Measurements from ENCODE around the gene TTC12. TPM values are rescaled to one million over a fixed set of nuclear protein-coding genes. Genes with fewer than 3 reads are reported as not detected.

Gene TTC12
- total and polyA plus RNA-seq, 2 donors (not counting 1 experiment from before 2014, with no cell fraction given): 9.9 to 11.9 TPM

DNA sequence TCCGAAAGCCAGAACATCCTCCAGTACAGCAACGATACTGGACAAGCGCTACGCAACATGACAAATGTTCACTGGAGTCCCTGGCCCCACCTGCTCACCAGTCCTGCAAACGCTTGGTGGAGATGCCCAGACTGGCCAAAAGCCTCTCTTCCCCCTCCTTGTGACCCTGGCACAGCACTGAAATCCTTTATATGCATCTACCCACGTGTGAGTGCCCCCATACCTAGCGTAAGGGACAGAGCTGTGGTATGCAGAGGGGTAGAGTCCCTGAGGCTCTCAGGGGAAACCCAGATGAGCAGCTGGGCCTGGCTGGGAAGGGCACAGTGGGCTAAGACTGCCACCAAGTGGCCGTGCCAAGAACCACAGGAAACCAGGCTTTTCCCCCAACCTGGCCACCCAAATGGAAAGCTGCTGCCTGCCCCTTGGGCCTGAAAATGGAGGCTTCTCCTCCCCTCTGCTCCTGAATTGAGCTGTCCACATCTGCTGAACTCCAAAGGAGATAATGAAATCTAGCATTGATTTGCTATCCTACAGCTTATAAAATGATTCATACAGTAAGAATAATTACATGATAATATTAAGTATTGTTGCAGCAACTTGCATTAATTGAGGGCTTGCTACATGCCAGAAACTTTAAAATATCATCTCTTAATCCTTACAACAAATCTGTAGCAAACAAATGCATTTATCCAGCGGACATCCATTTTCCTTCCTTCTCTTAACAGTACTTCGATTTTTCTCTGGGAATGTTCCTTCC is 24.8 kb upstream of the TTC12 start:
- Histone ChIP-seq H3K4me2 (ENCODE audit: extremely low read depth, insufficient read depth, low read length) (no peak overlapping the region), H3K9me3 (ENCODE audit: control insufficient read depth, insufficient read depth, low read depth, low read length) (no peaks in the 10 kb centered on the region), H3K9ac (ENCODE audit: insufficient read depth, low read length) (no peak overlapping the region), H4K20me1 (ENCODE audit: control insufficient read depth, extremely low read depth, insufficient read depth, low read length) (no peaks in the 10 kb centered on the region), H3K36me3 (ENCODE audit: control insufficient read depth, insufficient read depth, low read length) (no peaks in the 10 kb centered on the region), H3K79me2 (ENCODE audit: control insufficient read depth, insufficient read depth, low read length) (no peaks in the 10 kb centered on the region), H3K27me3 (ENCODE audit: control insufficient read depth, insufficient read depth, low read length) (no peaks in the 10 kb centered on the region), H3K4me3 (replicated peaks in 1 of 4; ENCODE audit: control extremely low read depth in 1 of 4, insufficient read depth in 1 of 4, low read depth in 3 of 4, low read length in 4 of 4) (no peak overlapping the region), H3K4me1 (ENCODE audit: control insufficient read depth, extremely low read depth, insufficient read depth, low read length) (no peaks in the 10 kb centered on the region), H3K27ac (ENCODE audit: insufficient read depth, low read length) (no peak overlapping the region), H2AFZ (ENCODE audit: low read length) (no peak overlapping the region)
- DNase-seq (ENCODE audit: low read depth in 2 of 2): peak; percentile 16 to 53
- TF ChIP-seq CTCF (conservative IDR thresholded peaks at IDR 0.05 in 1 of 2, IDR thresholded peaks at IDR 0.05 in 1 of 2; ENCODE audit: low read depth in 1 of 2, low read length in 2 of 2) (peak; percentile 97 to 98), EZH2 (IDR thresholded peaks at IDR 0.05; ENCODE audit: low read length, missing control alignments) (no peak)

DNA sequence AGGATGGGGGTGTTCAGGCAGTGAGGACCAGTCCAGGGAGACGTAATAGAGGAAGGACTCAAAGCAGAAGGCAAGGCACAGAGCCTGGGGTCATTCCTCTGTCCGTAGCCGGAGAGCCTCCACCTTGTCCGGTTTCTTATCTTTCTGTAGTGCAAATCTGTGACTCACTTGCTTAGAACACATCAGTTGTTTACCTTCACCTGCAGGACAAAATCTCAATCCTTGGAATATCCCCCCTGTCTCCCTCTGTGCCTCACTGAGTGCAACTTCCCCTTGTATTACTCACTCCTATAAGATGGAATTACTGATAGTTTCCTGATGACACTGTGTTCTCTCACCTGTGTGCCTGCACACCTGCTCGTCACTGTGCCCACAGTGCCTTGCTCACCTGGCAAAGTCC is 20.4 kb upstream of the TTC12 start:
- Histone ChIP-seq H3K79me2 (ENCODE audit: control insufficient read depth, insufficient read depth, low read length) (no peaks in the 10 kb centered on the region), H3K4me1 (ENCODE audit: control insufficient read depth, extremely low read depth, insufficient read depth, low read length) (no peaks in the 10 kb centered on the region), H3K27me3 (ENCODE audit: control insufficient read depth, insufficient read depth, low read length) (no peaks in the 10 kb centered on the region), H3K27ac (ENCODE audit: insufficient read depth, low read length) (no peak overlapping the region), H3K4me3 (replicated peaks in 1 of 4; ENCODE audit: control extremely low read depth in 1 of 4, insufficient read depth in 1 of 4, low read depth in 3 of 4, low read length in 4 of 4) (no peak overlapping the region), H3K36me3 (ENCODE audit: control insufficient read depth, insufficient read depth, low read length) (no peaks in the 10 kb centered on the region), H3K9ac (ENCODE audit: insufficient read depth, low read length) (no peak overlapping the region), H2AFZ (ENCODE audit: low read length) (no peak overlapping the region), H4K20me1 (ENCODE audit: control insufficient read depth, extremely low read depth, insufficient read depth, low read length) (no peaks in the 10 kb centered on the region), H3K9me3 (ENCODE audit: control insufficient read depth, insufficient read depth, low read depth, low read length) (no peaks in the 10 kb centered on the region), H3K4me2 (ENCODE audit: extremely low read depth, insufficient read depth, low read length) (no peak overlapping the region)
- DNase-seq (ENCODE audit: low read depth in 2 of 2): no peak
- no peak for TF ChIP-seq EZH2 (IDR thresholded peaks at IDR 0.05; ENCODE audit: low read length, missing control alignments)
- TF ChIP-seq CTCF (conservative IDR thresholded peaks at IDR 0.05 in 1 of 2, IDR thresholded peaks at IDR 0.05 in 1 of 2; ENCODE audit: low read depth in 1 of 2, low read length in 2 of 2): no peak

- no peak overlapping the region for H3K4me3 ChIP-seq (replicated peaks in 1 of 4; ENCODE audit: control extremely low read depth in 1 of 4, insufficient read depth in 1 of 4, low read depth in 3 of 4, low read length in 4 of 4)
- no peaks in the 10 kb centered on the region for H4K20me1 ChIP-seq (ENCODE audit: control insufficient read depth, extremely low read depth, insufficient read depth, low read length)
- H3K9me3 ChIP-seq (ENCODE audit: control insufficient read depth, insufficient read depth, low read depth, low read length): no peaks in the 10 kb centered on the region
- H3K4me2 ChIP-seq (ENCODE audit: extremely low read depth, insufficient read depth, low read length): no peak overlapping the region
- no peaks in the 10 kb centered on the region for H3K27me3 ChIP-seq (ENCODE audit: control insufficient read depth, insufficient read depth, low read length)
- H3K4me1 ChIP-seq (ENCODE audit: control insufficient read depth, extremely low read depth, insufficient read depth, low read length): no peaks in the 10 kb centered on the region
- H3K36me3 ChIP-seq (ENCODE audit: control insufficient read depth, insufficient read depth, low read length): no peaks in the 10 kb centered on the region
- H2AFZ ChIP-seq (ENCODE audit: low read length): no peak overlapping the region
- TF ChIP-seq CTCF (conservative IDR thresholded peaks at IDR 0.05 in 1 of 2, IDR thresholded peaks at IDR 0.05 in 1 of 2; ENCODE audit: low read depth in 1 of 2, low read length in 2 of 2) (no peak), EZH2 (IDR thresholded peaks at IDR 0.05; ENCODE audit: low read length, missing control alignments) (no peak)
- H3K27ac ChIP-seq (ENCODE audit: insufficient read depth, low read length): no peak overlapping the region
- no peak overlapping the region for H3K9ac ChIP-seq (ENCODE audit: insufficient read depth, low read length)
- H3K79me2 ChIP-seq (ENCODE audit: control insufficient read depth, insufficient read depth, low read length): no peaks in the 10 kb centered on the region
- DNase-seq (ENCODE audit: low read depth in 2 of 2): no peak
Observed at GRCh38 chr11:113295993-113296392, 18.4 kb upstream of the TTC12 start.
